Activated T-helper 1 cell treated with Interleukin-2 at 50 U/mL for 16 hours (primary cell): ENCODE data around the gene ESRRA.

Experiments
- DNase-seq: peaks from one replicate; pipeline ENCODE4 v3.0.0-alpha.2; 2020; ENCODE audit warnings: low read depth

Gene ESRRA

GRCh38 chr11:64275031-64275800 is 30.1 kb upstream of the ESRRA start:
- no peak for DNase-seq

DNA sequence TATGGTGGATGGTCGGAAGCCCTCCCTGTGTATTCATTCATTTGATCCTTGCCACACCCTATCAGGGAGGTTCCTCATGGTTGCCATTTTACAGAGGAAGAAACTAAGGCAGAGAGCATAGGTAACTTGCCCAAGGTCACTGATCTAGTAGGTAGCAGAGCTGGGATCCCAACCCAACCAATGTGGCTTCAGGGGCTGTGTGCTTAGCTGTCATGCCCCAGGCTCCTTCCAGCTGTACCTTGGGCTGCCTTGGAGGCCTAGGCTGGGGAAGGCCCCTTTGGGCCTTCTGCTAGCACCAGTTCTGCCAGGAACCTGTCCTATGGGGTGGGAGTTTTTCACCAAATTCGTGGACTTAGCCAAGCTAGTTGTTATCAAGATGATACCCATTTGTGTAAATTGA is 29.5 kb upstream of the ESRRA start:
- no peak for DNase-seq

GRCh38 chr11:64276653-64277431 is 28.5 kb upstream of the ESRRA start:
- DNase-seq, result no peak

- no peak for DNase-seq
Measured at GRCh38 chr11:64278576-64279190, 26.6 kb upstream of the ESRRA start.

DNA sequence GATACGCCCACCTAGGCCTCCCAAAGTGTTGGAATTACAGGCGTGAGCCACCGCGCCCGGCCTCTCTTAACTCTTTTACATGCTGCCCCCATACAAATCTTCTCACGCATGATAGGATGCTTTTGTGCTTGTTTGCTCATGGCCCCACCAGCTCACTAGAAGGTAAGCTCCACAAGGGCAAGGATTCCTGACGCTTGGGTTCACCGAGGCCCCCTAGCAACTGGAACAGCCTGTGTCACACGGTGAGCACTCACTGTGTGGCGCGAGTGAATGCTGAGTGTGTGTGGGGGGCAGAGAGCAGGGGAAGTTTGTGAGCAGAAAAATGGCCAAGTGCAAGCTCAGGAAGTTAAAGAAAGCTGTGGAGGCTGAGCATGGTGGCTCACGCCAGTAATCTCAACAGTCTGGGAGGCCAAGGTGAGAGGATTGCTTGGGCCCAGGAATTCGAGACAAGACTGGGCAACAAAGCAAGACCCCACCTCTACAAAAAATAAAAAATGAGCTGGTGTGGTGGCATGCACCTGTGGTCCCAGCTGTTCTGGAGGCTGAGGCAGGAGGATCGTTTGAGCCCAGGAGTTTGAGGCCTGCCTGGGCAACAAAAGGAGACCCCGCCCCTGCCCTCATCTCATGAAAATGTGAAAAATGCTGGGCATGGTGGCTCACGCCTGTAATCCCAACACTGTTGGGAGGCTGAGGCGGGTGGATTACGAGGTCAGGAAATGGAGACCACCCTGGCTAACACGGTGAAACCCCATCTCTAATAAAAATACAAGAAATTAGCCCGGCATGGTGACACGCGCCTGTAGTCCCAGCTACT is 23.2 kb upstream of the ESRRA start:
- no peak for DNase-seq

- no peak for DNase-seq
Measured at GRCh38 chr11:64283092-64283491, 22.2 kb upstream of the ESRRA start.

GRCh38 chr11:64284048-64284961 is 21.0 kb upstream of the ESRRA start, which contains the start of gene BAD:
Gene BAD, minus strand, starts transcription at chr11:64284665. Its CDS starts 297 bp downstream, at chr11:64284368.
- peak; percentile 88 for DNase-seq

DNA sequence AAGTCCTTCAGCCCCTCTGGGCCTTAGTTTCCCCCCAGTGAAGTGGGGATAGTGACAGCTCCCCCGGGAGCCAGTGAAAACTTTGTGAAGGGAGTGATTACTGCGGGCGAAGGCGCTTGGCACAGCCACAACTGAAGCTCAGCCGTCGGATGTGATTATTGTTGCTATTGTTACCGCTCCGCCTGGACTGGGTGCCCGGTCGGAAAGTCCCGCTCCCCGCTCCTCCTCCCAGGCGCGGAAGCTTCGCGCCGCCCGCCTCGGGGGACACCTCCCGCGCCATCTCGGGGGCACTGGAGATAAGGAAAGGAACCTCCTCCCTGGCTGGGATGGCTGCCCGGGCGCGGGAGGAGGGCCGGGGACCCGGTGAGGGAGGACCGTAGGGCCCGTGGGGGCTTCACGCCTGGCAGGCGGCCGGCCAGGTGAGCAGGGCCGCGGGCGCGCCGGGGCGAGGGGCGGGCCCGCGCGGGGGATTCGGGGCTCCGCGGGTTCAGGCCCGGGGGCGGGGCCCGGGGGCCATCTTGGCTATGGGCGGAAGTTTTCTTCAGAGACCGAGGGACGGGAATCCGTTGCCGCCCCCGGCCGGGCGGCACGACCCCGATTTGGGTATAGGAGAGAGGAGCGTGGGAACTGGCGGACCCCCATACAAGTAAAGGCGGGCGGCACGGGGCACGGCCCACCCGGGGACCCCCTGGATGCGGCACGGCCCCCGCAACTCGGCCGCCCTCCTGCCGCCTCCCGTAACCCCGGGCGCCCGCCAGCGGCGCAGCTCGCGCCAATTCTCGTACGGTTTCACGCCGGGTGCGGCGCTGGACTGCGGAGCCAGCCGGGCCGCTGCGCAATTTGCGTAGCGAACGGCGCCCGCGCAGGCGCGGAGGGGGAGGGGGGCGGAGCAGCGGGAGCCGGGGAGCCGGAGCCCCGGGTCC is 20.1 kb upstream of the ESRRA start, which contains the start of gene GPR137:
Gene GPR137 (plus strand): TSS at position 887 of the 923 bp plus-strand sequence. CDS start 677 bp downstream, outside the sequence.
- peak; percentile 89 for DNase-seq

- no peak for DNase-seq
Measured at GRCh38 chr11:64285885-64286800, 19.2 kb upstream of the ESRRA start.

DNA sequence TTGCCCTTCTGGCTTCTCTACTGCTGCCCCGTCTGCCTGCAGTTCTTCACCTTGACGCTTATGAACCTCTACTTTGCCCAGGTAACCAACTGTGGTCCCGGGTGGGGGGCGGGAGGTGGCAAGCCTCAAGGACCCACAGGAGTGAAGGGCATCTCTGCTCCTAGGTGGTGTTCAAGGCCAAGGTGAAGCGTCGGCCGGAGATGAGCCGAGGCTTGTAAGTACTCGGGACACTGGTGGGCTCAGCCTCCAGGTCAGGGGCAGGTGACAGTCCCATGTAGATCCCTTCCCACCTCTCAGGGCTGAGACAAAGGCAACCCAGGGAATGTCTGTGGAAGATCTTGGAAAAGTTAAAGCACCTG is 18.5 kb upstream of the ESRRA start:
- no peak for DNase-seq

- no peak for DNase-seq
Measured at GRCh38 chr11:64287676-64288352, 17.5 kb upstream of the ESRRA start.

GRCh38 chr11:64288353-64288750 is 17.0 kb upstream of the ESRRA start:
- DNase-seq, result no peak

- no peak for DNase-seq
Measured at GRCh38 chr11:64289002-64289564, 16.2 kb upstream of the ESRRA start.

GRCh38 chr11:64290352-64291261 is 14.7 kb upstream of the ESRRA start:
- DNase-seq, result no peak

- DNase-seq, result no peak
Measured at GRCh38 chr11:64291262-64291751, 14.0 kb upstream of the ESRRA start, which contains the start of gene KCNK4. Gene KCNK4, plus strand, starts transcription at chr11:64291302. Its CDS starts 1,717 bp downstream, at chr11:64293019.

GRCh38 chr11:64291752-64292459 is 13.4 kb upstream of the ESRRA start:
- no peak for DNase-seq
